Right cardiac atrium (tissue), 5 donors: Measurements from ENCODE around the gene CBX2. TPM values are rescaled to one million over a fixed set of nuclear protein-coding genes. Genes with fewer than 3 reads are reported as not detected.
"Not testable (repeated sequence)": the region's sequence is repeated elsewhere in the genome, so short reads cannot be mapped to it uniquely, and the experiment has no call there.

ENCODE experiments used
- ATAC-seq, 2 donors: fragments of 200-7000 bp; cut with Tn5 transposase; one replicate each; pipeline versions ENCODE4 v1.8.0 to v1.9.1; 2020; ENCODE audit warnings: moderate library complexity in 2 of 2, mild to moderate bottlenecking in 1 of 2
- DNase-seq, 3 donors: peaks; one replicate each; pipeline ENCODE4 v3.0.0-alpha.2; 2020
- H3K27ac ChIP-seq: one replicate; pipeline ENCODE4 v1.5.1; 2013; ENCODE audit warnings: mild to moderate bottlenecking, low read length, control low read depth, moderate library complexity
- H3K27me3 ChIP-seq: one replicate; pipeline ENCODE4 v1.6.1; 2013; ENCODE audit not compliant: control insufficient read depth, insufficient read depth
- H3K4me1 ChIP-seq: one replicate; pipeline ENCODE4 v1.6.1; 2013; ENCODE audit warnings: low read length; ENCODE audit not compliant: control insufficient read depth, insufficient read depth
- H3K4me3 ChIP-seq: one replicate; pipeline ENCODE4 v1.5.1; 2013; ENCODE audit warnings: low read length, control low read depth
- H3K9me3 ChIP-seq: one replicate; pipeline ENCODE4 v1.6.1; 2013; ENCODE audit warnings: low read length; ENCODE audit not compliant: control insufficient read depth
- WGBS: extraction: QIAGEN DNeasy Blood & Tissue Kit; methylation state at CpG from one replicate; pipeline ENCODE4 v1.1.7; 2013; 5-methylcytosine and 5-hydroxymethylcytosine counted together
- intact Hi-C, 4 donors: fragments of 100-400 bp; cut with DNase I; formaldehyde crosslinking; loops; one replicate each; pipeline versions ENCODE4 v1.11.0 to v1.14.0; 2022 to 2023
- polyA plus RNA-seq: library from polyadenylated mRNA; stranded (reverse); fragments of 200-250 nt; gene quantifications from one replicate; pipeline ENCODE4 v1.2.3, GENCODE V29; 2013
- total RNA-seq, 4 donors: library from RNA; stranded (reverse); fragmentation: NEBNext Ultra II Directional; extraction: Animal tissue kit (Norgen Biotek cat#: 25700); gene quantifications; one replicate each; pipeline ENCODE4 v1.2.1, GENCODE V29; 2021
- donor health status: healthy with polysubstance abuse.
- donor health status: DM: no; HTN: yes; CAD: no.
- donor health status: DM: no; HTN: no; CAD: no.
- donor health status: DM: no; HTN: yes; CAD: no; lungs with severe emphysema.
- donor health status: DM: yes; HTN: yes; CAD: no.

Gene CBX2
- total and polyA plus RNA-seq, 5 donors = 1.5 to 3.5 (median 2.4) TPM

DNA sequence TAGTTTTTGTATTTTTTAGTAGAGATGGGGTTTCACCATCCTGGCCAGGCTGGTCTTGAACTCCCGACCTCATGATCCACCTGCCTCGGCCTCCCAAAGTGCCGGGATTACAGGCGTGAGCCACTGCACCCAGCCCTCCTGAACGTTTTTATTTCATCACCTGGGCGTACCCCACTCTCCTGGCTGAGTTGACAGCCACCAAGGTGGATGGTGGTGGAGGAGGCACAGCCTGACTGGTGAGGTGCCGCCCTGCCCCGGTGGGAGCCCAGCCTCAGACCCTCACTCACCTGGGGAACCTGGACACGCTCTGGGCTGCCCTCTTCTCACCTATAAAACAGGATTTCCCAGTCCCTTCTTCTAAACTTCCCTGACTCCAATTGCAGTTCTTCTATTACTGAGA lies 5.2 kb upstream of the CBX2 start:
- intact Hi-C loops, H3K4me3 ChIP-seq, ATAC-seq, H3K4me1 ChIP-seq, H3K27ac ChIP-seq, H3K9me3 ChIP-seq, H3K27me3 ChIP-seq, DNase-seq: not testable (repeated sequence)
- WGBS = 86% methylated on average over 9 of the region's 9 CpGs

DNA sequence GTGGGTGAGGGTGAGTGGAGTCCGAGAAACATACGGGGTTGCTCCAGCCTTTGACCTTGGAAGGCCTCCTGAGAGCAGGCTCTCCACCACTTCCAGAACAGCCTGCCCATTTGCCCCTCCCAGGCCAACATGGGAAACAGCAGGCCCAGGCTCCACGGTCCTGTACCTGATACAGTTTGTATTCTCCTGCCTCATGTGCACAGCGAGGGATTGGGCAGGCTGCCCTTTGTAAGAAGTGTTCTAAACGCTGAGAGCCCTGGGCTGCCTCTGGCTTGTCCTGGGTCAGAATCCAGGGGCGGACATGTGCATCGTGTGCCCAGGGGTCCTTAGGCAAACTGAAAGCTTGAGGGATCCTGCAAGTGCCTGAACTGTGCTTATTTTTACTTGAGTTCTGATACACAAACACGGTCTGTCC lies 3.4 kb upstream of the CBX2 start:
- Histone ChIP-seq H3K9me3 (no peaks in the 10 kb centered on the region), H3K27ac (no peak overlapping the region), H3K4me3 (no peak overlapping the region), H3K4me1 (no peaks in the 10 kb centered on the region), H3K27me3 (no peaks in the 10 kb centered on the region)
- intact Hi-C loops = no loop called here
- DNase-seq (no peak), ATAC-seq (no peak)
- 87% methylated on average over 8 of the region's 8 CpGs for WGBS

- intact Hi-C loops = no loop called here
- 75% methylated on average over 6 of the region's 6 CpGs for WGBS
- no peaks in the 10 kb centered on the region for H3K4me1 ChIP-seq
- ATAC-seq (no peak), DNase-seq (no peak)
- no peak overlapping the region for H3K27ac ChIP-seq
- no peaks in the 10 kb centered on the region for H3K9me3 ChIP-seq
- H3K27me3 ChIP-seq = no peaks in the 10 kb centered on the region
- H3K4me3 ChIP-seq = no peak overlapping the region
Observed at GRCh38 chr17:79775632-79776031, 2.3 kb upstream of the CBX2 start.

- H3K27me3 ChIP-seq = no peaks in the 10 kb centered on the region
- H3K4me3 ChIP-seq = no peak overlapping the region
- 57% methylated on average over 11 of the region's 11 CpGs for WGBS
- H3K9me3 ChIP-seq = no peaks in the 10 kb centered on the region
- DNase-seq = no peak
- intact Hi-C loops = no loop called here
- H3K27ac ChIP-seq = peak overlapping the region; percentile 85
- no peaks in the 10 kb centered on the region for H3K4me1 ChIP-seq
- ATAC-seq = no peak
Observed at GRCh38 chr17:79776376-79777119, 1.4 kb upstream of the CBX2 start.

GRCh38 chr17:79777120-79777893 lies 641 bp upstream of the CBX2 start:
- intact Hi-C loops = no loop called here
- peak; percentile 78 to 89 (median 87) for DNase-seq
- no peaks in the 10 kb centered on the region for H3K27me3 ChIP-seq
- 7% methylated on average over 51 of the region's 51 CpGs for WGBS
- no peaks in the 10 kb centered on the region for H3K4me1 ChIP-seq
- peak overlapping the region; percentile 87 for H3K4me3 ChIP-seq
- peak; percentile 53 to 83 for ATAC-seq
- H3K9me3 ChIP-seq = no peaks in the 10 kb centered on the region
- peak overlapping the region; percentile 85 for H3K27ac ChIP-seq

DNA sequence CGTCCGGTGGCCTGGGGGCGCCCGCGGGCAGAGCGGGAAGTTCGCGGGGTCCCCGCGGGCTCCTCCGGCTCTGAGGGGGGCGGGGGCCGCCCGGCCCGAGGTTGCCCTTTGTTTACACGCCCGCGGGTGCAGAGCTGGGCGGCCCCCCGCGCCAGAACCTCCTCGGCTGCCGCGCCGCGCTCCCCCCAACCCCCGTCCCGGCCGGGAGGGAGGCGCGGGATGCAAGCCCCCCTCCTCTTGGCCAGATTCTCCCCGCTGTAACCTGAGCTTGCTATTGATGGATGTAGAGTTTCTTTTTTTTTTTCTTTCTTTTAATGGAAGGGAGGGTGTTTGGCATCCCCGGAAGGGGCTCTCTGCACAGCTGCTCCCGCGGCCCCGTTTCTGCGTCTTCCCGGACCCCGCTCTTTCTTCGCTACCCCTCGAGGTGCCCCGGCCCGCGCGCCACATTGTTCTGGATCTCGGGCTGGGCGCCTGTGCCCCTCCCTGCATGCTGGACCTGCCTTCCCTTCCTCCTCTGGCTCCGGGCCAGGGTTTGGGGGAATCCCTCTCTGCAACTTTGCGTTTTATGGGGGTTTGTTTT lies 646 bp downstream of the CBX2 start:
- 1% methylated on average over 49 of the region's 49 CpGs for WGBS
- H3K4me1 ChIP-seq = no peaks in the 10 kb centered on the region
- intact Hi-C loops = no loop called here
- no peak overlapping the region for H3K27ac ChIP-seq
- ATAC-seq = peak in 1 of 2 donors; percentile 12
- H3K27me3 ChIP-seq = no peaks in the 10 kb centered on the region
- H3K9me3 ChIP-seq = no peaks in the 10 kb centered on the region
- H3K4me3 ChIP-seq = peak overlapping the region; percentile 87
- DNase-seq = peak; percentile 49 to 77 (median 71)

GRCh38 chr17:79779084-79779529 lies 1.2 kb downstream of the CBX2 start:
- H3K27me3 ChIP-seq = no peaks in the 10 kb centered on the region
- H3K4me3 ChIP-seq = peak overlapping the region; percentile 87
- no peak overlapping the region for H3K27ac ChIP-seq
- H3K9me3 ChIP-seq = no peaks in the 10 kb centered on the region
- H3K4me1 ChIP-seq = no peaks in the 10 kb centered on the region
- 26% methylated on average over 17 of the region's 17 CpGs for WGBS
- intact Hi-C loops = no loop called here
- DNase-seq (peak in 1 of 3 donors; percentile 16), ATAC-seq (peak; percentile 3 to 4)

DNA sequence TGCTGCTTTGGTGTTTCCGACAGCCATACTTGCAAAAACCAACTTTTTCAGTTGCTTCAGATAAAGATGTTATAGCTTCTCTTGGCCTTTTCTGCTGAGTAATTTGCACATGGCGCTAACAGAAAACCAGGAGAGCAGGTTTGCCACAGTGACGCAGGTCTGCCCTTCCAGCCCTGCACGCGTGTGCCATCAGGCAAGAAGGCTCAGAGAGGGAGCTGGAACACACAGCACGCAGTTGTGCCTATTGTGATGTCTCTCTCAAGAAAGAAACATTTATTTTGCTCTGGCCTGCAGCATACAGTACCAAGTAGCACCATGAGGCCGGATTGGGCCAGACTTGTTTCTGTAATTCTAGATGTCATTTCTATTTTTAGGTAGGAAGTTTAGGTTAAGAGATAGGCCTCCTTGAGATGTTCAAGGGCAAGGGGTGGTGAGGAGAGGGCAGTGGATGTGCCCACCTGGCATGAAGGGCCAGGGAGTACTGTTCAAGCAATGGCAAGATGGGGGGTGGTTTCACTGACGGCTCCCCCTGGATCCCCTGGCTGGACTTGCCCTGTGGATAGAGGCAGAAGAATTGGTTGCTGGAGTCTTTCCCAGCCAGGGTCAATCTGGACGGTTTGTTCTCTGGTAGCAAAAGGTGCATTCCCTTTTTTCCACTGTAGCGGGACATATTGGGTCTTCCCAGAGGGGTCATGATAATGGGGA lies 1.9 kb downstream of the CBX2 start:
- no peaks in the 10 kb centered on the region for H3K9me3 ChIP-seq
- intact Hi-C loops = loop anchor here in 3 of 4 donors (10.0 kb wide), 2 partner anchors 135 to 205 kb away; no protein-coding TSS in a partner anchor
- WGBS = 87% methylated on average over 10 of the region's 10 CpGs
- no peak for DNase-seq
- no peak overlapping the region for H3K4me3 ChIP-seq
- no peaks in the 10 kb centered on the region for H3K27me3 ChIP-seq
- ATAC-seq = no peak
- no peaks in the 10 kb centered on the region for H3K4me1 ChIP-seq
- H3K27ac ChIP-seq = no peak overlapping the region

DNA sequence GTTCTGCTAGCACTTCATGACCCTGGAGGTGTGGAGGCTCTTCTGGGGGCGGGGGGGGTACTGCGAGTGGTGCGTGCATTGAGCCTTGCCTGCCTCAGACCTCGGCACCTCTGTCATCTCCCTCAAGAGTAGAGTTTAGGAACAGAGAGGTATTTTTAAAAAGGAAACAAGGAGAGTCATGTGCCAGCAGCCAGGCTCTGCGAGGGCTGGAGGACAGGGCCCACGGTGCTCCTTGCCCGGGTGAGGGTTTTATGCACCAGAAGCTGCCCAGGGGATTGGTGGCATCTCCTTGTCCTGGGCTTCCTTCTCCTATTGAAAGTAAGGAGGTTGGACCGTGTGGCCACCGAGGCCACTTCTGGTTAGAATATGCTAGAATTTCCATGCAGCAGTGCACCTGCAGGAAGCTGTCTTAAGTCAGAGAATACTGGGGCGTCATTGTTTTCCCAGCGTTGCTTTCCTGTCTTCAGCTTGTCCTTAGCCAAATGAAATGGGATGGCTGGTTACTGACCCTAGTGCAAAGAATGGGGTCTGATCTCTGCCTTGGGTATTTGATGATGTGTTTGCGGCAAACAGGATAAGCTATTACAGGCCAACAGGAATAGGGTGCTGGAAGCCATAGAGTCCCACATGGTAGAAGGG lies 3.2 kb downstream of the CBX2 start:
- no peaks in the 10 kb centered on the region for H3K9me3 ChIP-seq
- ATAC-seq = no peak
- DNase-seq = no peak
- no peak overlapping the region for H3K4me3 ChIP-seq
- intact Hi-C loops = loop anchor here in 3 of 4 donors (10.0 kb wide), 2 partner anchors 134 to 204 kb away; no protein-coding TSS in a partner anchor
- H3K27ac ChIP-seq = no peak overlapping the region
- no peaks in the 10 kb centered on the region for H3K27me3 ChIP-seq
- H3K4me1 ChIP-seq = no peaks in the 10 kb centered on the region
- 71% methylated on average over 12 of the region's 12 CpGs for WGBS
